Activated naive CD4-positive, alpha-beta T cell treated with anti-CD3 and anti-CD28 coated beads, Interleukin-2, amount 50 U/mL, for 24 hours (primary cell): ENCODE measurements around the gene TMEM271.

ENCODE experiments used
- H3K27ac Mint-ChIP-seq: one replicate; pipeline ENCODE4 v1.8.0; 2021; ENCODE audit warnings: mild to moderate bottlenecking, mixed read lengths
- H3K27me3 Mint-ChIP-seq: one replicate; pipeline ENCODE4 v1.8.0; 2021; ENCODE audit warnings: mixed read lengths
- H3K36me3 Mint-ChIP-seq: one replicate; pipeline ENCODE4 v1.8.0; 2021; ENCODE audit warnings: mixed read lengths
- H3K4me1 Mint-ChIP-seq: one replicate; pipeline ENCODE4 v1.8.0; 2021; ENCODE audit warnings: mixed read lengths
- H3K4me3 Mint-ChIP-seq: one replicate; pipeline ENCODE4 v1.8.0; 2021; ENCODE audit warnings: mild to moderate bottlenecking, mixed read lengths
- H3K9me3 Mint-ChIP-seq: one replicate; pipeline ENCODE4 v1.8.0; 2021; ENCODE audit warnings: mixed read lengths

The TMEM271 gene

DNA sequence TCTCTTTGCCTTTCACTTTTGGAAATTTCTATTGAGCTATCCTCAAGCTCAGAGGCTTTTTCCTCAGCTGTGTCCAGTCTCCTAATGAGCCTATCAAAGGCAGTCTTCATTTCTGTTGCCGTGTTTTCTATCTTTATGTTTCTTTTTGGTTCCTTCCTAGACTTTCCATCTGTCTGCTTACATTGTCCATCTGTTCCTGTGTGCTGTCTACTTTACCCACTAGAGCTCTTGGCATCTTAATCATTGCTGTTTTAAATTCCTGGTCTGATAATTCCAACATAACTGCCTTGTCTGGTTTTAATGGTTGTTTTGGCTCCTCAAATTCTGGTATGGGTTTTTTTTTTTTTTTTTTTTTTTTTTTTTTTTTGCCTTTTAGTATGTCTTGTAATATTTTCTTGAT is 40.0 kb upstream of the TMEM271 start:
- Mint-ChIP-seq H3K9me3 (no peaks in the 10 kb centered on the region), H3K4me3 (no peak overlapping the region), H3K27me3 (peaks cover 12% of the 10 kb centered on the region), H3K4me1 (no peaks in the 10 kb centered on the region), H3K36me3 (no peaks in the 10 kb centered on the region), H3K27ac (no peak overlapping the region)

DNA sequence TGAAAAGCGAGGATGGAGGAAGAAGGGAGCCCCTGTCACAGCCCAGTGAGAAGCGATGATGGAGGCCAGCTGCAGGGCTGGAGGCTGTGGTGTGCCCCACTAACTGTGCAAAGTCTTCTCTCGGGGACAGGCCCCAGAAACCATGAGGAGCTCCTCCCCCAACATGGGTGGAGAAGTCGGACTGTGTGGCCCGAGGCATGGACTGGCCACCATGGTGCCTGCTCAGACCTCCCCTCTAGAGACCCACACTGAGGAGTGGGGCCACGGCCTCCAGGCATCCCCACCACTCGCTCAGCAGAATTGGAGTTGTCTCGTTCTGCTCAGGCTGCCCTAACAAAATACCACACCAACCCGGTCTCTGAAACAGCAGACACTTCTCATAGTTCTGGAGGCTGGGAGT is 37.0 kb upstream of the TMEM271 start:
- Mint-ChIP-seq H3K36me3 (no peaks in the 10 kb centered on the region), H3K27ac (no peak overlapping the region), H3K4me1 (no peaks in the 10 kb centered on the region), H3K4me3 (no peak overlapping the region), H3K9me3 (no peaks in the 10 kb centered on the region), H3K27me3 (peaks cover 12% of the 10 kb centered on the region)

DNA sequence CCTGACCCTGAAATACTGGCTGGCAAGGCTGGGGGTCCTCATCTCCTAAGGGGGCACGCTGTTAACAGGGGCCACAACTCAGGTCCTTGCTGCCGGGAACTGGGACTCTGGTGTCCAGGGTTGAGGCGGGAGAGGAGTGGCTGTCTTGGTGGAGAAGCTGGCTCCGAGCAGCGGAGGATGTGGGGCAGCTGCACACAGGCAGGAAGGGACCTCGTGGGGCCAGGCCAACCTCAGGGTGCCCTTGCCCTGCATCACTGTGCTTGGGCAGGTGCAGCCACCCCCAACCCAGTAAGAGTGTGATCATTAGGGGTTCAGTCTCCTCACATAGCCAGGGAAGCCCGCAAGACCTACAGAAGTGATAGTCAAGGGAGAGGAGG is 36.6 kb upstream of the TMEM271 start:
- H3K4me1 Mint-ChIP-seq = no peaks in the 10 kb centered on the region
- H3K36me3 Mint-ChIP-seq = no peaks in the 10 kb centered on the region
- H3K9me3 Mint-ChIP-seq = no peaks in the 10 kb centered on the region
- H3K4me3 Mint-ChIP-seq = no peak overlapping the region
- H3K27me3 Mint-ChIP-seq = peaks cover 9% of the 10 kb centered on the region
- no peak overlapping the region for H3K27ac Mint-ChIP-seq

DNA sequence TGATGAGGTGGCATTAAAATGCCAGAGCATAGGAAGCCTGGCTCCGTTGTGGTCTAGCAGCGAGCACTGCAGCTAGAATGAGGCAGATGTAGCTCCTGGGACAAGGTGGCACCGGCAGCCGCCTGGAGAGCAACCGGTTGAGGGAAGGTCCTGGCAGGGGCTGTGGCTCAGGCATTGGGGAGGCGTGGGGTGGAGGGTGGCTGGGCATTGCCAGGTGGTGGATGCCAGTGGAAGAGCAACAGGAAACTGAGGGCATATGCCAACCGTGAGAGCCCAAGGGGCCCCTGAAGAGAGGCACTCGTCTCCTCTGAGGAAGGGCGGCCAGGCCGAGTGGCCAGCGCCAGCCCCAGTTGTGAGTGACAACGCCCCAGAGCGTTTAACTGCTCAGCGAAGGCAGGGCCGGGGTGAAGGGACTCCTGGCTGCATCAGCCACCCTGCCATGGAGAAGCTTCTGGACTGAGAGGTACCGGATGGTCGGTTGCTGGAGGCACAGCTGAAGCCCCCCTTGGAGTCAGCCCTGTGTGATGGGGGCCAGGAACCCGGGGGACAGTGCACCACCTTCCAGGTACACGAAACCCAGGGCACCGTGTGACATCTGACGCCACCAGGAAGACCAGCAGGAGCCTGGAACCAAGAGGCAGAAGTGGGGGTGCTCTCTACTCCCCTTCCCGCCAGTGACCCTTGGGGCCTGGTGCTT is 36.1 kb upstream of the TMEM271 start:
- H3K27me3 Mint-ChIP-seq = peaks cover 7% of the 10 kb centered on the region
- no peak overlapping the region for H3K27ac Mint-ChIP-seq
- H3K4me1 Mint-ChIP-seq = no peaks in the 10 kb centered on the region
- H3K36me3 Mint-ChIP-seq = no peaks in the 10 kb centered on the region
- no peak overlapping the region for H3K4me3 Mint-ChIP-seq
- no peaks in the 10 kb centered on the region for H3K9me3 Mint-ChIP-seq

DNA sequence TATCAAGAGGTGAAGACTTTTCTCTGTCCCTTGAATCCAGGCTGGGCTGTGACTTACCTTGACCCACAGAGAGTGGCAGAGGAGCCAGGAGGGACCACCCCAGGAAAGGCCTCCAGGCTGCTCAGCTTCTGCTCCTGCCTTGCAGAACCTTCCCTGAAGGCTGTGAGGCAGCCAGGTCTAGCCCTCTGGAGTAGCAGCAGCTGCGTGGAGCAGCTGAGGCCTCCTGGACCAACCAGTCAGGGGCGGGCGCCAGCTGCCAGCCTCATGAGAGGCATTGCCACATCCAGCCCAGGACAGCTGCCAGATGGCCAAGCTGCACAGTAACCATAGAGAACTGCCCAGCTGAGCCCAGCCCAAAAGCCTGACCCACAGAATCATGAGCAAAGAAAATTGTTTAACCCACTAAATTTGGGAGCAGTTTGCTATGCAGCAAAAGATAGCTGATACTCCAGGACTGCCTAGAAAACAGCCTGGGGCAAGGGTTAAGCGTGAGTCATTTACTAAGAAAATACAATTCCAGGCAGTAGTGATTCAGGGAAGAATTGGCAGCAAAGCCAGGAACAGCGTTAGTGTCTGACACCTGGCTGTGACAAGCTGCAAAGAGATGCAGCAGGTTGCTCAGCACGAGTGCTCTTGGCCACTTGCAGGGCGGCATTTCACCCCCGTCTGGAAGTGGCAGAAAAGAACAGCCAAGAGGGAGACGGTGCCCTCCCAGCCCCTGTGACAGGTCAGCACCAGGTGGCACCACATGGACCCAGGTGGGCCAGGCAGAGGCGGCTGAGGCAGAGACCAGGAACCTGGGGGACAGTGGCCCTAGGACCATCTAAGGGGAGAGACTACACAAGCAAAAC is 34.5 kb upstream of the TMEM271 start:
- H3K4me1 Mint-ChIP-seq = no peaks in the 10 kb centered on the region
- no peaks in the 10 kb centered on the region for H3K9me3 Mint-ChIP-seq
- H3K36me3 Mint-ChIP-seq = no peaks in the 10 kb centered on the region
- peaks cover 5% of the 10 kb centered on the region for H3K27me3 Mint-ChIP-seq
- H3K4me3 Mint-ChIP-seq = no peak overlapping the region
- H3K27ac Mint-ChIP-seq = no peak overlapping the region

DNA sequence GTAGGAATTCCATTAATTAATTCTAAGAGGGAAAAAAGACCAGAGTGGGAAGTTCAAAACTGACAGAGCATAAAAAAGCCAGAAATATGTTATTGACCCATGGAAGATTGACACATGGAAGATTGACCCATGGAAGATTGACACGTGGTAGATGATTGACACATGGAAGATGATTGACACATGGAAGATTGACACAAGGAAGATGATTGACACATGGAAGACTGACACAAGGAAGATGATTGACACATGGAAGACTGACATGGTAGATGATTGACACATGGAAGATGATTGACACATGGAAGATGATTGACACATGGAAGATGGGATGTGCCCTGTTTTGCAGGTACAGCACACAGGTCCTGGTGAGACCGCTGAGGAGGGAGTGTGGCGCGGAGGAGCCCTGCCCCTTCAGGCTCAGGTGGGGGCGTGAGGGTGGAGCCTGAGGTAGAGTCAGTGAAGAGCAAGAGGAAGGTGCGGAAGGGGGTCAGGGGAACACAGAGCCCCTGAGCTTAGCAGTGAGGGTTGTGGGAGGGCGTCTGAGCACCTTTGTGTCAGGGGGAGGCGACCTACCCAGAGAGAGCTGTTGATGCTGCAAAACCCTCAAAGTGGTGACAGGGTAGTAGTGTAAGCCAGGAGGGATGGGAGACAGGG is 33.4 kb upstream of the TMEM271 start:
- Mint-ChIP-seq H3K4me3 (no peak overlapping the region), H3K27me3 (peaks cover 5% of the 10 kb centered on the region), H3K9me3 (no peaks in the 10 kb centered on the region), H3K36me3 (no peaks in the 10 kb centered on the region), H3K27ac (no peak overlapping the region), H3K4me1 (no peaks in the 10 kb centered on the region)

DNA sequence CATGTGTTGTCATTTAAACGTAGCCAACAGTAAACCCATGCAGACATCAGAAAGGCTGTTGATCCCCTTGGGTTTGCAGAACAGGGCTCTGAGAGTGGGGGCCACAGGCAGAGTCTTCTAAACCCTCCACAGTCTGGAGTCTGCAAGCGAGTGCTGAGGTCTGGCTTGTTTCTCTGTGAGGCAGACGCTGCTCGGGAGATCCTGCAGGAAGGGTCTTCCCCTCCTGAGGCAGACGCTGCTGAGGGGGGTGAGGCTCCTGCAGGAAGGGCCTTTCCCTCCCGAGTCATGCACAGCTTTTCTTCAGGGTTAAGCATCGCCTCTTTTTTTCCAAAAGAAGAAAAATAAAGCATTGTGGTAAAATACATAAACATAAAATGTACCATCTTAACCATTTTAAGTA is 32.1 kb upstream of the TMEM271 start:
- Mint-ChIP-seq H3K27ac (no peak overlapping the region), H3K9me3 (no peaks in the 10 kb centered on the region), H3K4me1 (peaks cover 7% of the 10 kb centered on the region), H3K27me3 (peaks cover 5% of the 10 kb centered on the region), H3K36me3 (no peaks in the 10 kb centered on the region), H3K4me3 (no peak overlapping the region)

DNA sequence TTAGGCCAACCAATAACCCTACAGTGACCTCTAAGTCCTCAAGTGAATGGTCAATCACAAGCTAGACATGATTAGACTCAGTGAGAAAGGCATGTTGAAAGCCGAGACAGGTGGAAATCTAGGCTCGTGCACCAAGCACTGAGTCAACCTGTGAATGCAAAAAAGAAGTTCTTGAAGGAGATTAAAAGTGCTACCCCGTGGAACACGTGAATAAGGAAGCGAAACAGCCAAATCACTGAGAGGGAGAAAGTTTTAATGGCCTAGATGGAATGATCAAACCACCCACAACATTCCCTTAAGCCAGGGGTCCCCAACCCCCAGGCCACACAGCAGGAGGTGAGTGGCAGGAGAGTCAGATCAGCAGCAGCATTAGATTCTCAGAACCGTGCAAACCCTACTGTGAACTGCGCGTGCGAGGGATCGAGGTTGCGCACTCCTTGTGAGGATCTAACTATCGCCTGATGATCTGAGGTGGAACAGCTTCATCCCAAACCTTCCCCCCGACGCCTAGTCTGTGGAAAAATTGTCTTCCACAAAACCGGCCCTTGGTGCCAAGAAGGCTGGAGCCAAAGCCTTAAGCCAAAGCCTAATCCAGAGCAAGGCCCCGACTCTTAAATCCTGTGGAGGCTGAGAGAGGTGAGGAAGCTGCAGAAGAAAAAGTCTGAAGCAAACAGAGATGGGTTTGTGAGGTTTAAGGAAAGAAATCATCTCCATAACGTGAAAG is 29.8 kb upstream of the TMEM271 start:
- H3K27me3 Mint-ChIP-seq = peaks cover 7% of the 10 kb centered on the region
- no peak overlapping the region for H3K4me3 Mint-ChIP-seq

DNA sequence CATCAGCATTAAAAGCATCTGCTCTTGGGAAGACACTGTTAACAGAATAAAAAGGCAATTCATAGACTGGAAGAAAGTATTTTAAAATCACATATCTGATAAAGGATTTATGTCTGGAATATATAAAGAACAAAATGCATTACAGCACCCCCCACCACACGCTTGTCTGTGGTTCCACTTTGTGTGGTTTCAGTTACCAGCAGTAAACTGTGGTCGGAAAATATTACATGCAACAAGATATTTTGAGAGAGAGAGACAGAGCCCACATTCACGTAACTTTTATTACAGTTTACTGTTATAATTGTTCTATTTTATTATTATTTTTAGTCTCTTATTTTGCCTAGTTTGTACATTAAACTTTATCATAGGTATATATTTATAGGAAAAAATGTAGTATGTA is 28.0 kb upstream of the TMEM271 start:
- H3K27me3 Mint-ChIP-seq = peaks cover 6% of the 10 kb centered on the region
- peaks cover 12% of the 10 kb centered on the region for H3K4me1 Mint-ChIP-seq
- H3K36me3 Mint-ChIP-seq = no peaks in the 10 kb centered on the region
- H3K27ac Mint-ChIP-seq = no peak overlapping the region
- H3K4me3 Mint-ChIP-seq = no peak overlapping the region
- H3K9me3 Mint-ChIP-seq = no peaks in the 10 kb centered on the region

More for the DNA sequence above, 29.8 kb upstream of the TMEM271 start:
- Mint-ChIP-seq H3K4me1 (peaks cover 12% of the 10 kb centered on the region), H3K36me3 (no peaks in the 10 kb centered on the region), H3K9me3 (no peaks in the 10 kb centered on the region), H3K27ac (no peak overlapping the region)

DNA sequence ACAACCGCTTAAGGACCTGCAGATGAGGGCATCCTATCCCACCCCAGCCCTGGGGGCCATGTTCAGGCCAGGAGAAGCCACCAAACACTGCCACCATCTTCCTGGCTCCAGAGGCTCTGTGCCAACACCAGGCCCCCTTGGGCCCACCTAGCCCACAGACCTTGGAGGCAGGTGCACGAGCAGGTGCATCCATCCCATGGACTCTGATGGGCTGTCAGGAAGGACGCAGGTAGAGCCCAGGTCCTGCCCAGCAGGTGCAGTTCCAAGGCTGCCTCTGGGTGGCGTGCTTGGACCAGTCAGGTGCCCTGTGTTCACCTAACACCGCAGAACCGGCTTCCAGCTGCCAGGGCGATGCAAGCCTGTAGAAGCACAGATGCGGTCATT is 26.5 kb upstream of the TMEM271 start:
- Mint-ChIP-seq H3K27ac (no peak overlapping the region), H3K9me3 (no peaks in the 10 kb centered on the region), H3K27me3 (peaks cover 12% of the 10 kb centered on the region), H3K4me3 (no peak overlapping the region), H3K36me3 (no peaks in the 10 kb centered on the region), H3K4me1 (peaks cover 12% of the 10 kb centered on the region)

DNA sequence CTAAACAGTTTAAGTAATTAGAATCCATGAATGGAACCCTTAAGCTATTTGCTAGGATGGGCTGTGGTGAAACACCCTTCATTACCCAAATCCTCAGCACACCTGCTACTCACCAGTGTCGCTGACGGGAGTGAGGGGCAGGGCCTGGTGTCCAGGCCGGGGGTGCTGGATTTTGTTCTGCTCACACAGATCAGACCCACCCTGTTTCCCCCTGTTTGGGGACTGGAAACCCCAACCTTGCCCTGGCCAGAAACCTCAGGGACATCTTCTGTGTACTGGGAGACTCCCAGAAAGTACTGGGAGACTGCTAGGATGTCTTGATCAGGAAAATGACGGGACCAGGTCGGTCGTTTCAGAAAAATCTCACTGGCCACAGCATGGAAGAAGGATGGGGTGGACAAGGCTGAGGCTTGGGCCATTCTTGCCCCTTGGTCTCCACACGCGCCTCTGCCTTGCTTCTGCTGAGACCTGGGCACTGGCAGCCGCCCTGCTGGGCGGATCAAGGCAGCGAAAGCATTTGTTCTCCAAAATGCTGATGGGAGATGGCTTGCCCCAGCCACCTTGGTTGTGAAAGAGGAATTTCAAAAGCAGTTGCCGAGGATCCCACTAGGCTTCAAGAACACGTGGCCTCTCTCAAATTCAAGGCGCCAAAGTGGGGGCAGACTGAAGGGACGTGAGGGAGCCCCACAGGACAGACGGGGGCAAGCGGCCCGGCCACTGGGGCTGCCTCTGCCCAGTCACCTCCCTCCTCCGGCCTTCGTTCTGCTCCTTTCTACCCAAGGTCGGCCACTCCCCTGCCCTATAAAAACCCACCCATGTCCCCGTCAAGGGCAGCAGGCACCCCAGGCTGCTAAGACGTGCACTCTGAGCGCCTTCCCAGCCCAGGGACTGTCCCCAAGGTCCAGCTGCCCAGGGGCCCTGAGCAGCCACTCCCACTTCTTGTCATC is 25.8 kb upstream of the TMEM271 start:
- Mint-ChIP-seq H3K9me3 (no peaks in the 10 kb centered on the region), H3K4me1 (peaks cover 12% of the 10 kb centered on the region), H3K27me3 (peaks cover 14% of the 10 kb centered on the region), H3K4me3 (no peak overlapping the region), H3K27ac (no peak overlapping the region), H3K36me3 (no peaks in the 10 kb centered on the region)

DNA sequence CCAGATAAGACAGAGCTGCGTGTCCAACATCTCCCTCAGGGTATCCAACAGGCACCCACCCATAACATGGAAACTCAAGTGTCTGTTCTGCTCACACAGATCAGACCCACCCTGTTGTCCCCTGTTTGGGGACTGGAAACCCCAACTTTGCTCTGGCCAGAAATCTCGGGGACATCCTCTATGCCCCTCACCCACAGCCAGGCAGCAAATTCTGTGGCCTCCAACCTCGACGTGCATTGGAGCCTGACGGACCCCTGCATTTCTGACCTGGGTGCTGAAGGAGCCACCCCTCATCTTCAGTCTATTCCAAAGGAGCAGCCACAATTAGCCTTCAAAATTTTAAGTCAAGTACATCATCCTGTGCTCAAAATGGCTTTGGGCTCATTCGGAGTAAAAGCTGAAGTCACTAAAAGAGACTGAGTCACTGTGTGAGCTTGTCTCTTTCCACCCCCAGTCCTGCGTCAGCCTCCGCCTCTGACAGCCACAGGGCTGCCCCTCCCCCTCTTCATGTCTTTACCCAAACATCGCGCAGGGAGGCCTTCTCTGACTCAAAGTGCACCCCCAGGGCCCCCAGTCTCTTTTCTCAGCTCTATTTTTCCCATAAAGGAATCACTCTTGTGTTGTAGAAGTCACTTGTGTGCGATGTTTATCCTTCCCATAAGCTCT is 24.9 kb upstream of the TMEM271 start:
- H3K9me3 Mint-ChIP-seq = no peaks in the 10 kb centered on the region
- peaks cover 19% of the 10 kb centered on the region for H3K27me3 Mint-ChIP-seq
- H3K27ac Mint-ChIP-seq = no peak overlapping the region
- no peaks in the 10 kb centered on the region for H3K36me3 Mint-ChIP-seq
- peaks cover 12% of the 10 kb centered on the region for H3K4me1 Mint-ChIP-seq
- H3K4me3 Mint-ChIP-seq = peak overlapping the region; percentile 20

DNA sequence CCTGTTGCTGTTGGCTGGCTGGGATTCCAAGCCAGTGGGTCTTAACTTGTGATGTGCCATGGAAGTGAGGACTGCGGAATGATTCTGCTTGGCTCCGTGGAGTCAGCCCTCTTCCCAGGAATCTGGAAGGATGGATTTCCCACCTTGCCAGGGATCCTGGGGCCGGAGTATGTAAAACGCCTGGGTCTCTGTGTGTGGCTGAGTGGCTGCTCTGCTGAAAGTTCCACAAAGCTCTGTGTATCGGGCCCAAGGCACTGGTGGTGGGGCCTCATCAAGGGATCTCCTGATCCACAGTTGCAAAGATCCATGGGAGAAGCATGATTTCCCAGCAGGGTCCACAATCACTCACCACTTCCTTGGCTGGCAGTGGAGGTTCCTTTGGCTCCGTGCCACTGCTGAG is 24.1 kb upstream of the TMEM271 start:
- H3K4me3 Mint-ChIP-seq = no peak overlapping the region
- H3K4me1 Mint-ChIP-seq = peaks cover 12% of the 10 kb centered on the region
- H3K27me3 Mint-ChIP-seq = peaks cover 22% of the 10 kb centered on the region
- H3K27ac Mint-ChIP-seq = no peak overlapping the region
- H3K9me3 Mint-ChIP-seq = no peaks in the 10 kb centered on the region
- no peaks in the 10 kb centered on the region for H3K36me3 Mint-ChIP-seq

DNA sequence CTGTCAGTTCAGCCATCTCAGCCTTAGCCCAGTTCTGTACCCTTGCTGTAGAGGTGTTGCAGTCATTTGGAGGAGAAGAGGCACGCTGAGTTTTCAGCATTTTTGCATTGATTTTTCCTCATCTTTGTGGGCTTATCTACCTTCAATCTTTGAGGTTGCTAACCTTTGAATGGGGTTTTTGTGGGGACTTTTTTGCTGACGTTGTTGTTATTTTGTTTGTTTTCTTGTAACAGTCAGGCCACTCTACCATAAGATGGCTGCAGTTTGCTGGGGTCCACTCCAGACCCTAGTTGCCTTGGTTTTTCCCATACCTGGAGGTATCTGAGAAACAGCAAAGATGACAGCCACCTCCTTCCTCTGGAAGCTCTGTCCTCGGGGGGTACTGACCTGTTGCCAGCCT is 22.8 kb upstream of the TMEM271 start:
- H3K36me3 Mint-ChIP-seq = no peaks in the 10 kb centered on the region
- peaks cover 8% of the 10 kb centered on the region for H3K4me1 Mint-ChIP-seq
- H3K9me3 Mint-ChIP-seq = no peaks in the 10 kb centered on the region
- H3K27ac Mint-ChIP-seq = no peak overlapping the region
- H3K4me3 Mint-ChIP-seq = no peak overlapping the region
- H3K27me3 Mint-ChIP-seq = peaks cover 24% of the 10 kb centered on the region
